ENCODE data around the gene ARGFX. TPM values are rescaled to one million over a fixed set of nuclear protein-coding genes. Genes with fewer than 3 reads are reported as not detected.

ARGFX gene
- total RNA-seq, 1 donor from 2014 or later, result not detected

- Histone ChIP-seq H3K36me3 (no peaks in the 10 kb centered on the region), H3K4me2 (no peak overlapping the region), H3K4me3 (no peak overlapping the region), H3K9ac (no peak overlapping the region), H3K4me1 (no peaks in the 10 kb centered on the region), H3K9me3 (ENCODE audit: low read depth) (no peaks in the 10 kb centered on the region), H3F3A (ENCODE audit: low read depth) (no peaks in the 10 kb centered on the region), H2AFZ (replicated peaks) (no peak overlapping the region), H3K27ac (no peak overlapping the region), H4K20me1 (ENCODE audit: low read depth) (no peaks in the 10 kb centered on the region), H3K79me2 (ENCODE audit: low read depth) (no peaks in the 10 kb centered on the region), H3K27me3 (no peaks in the 10 kb centered on the region)
- no peaks in the 10 kb centered on the region for H3K9me3 Mint-ChIP-seq
- DNase-seq (ENCODE audit: low spot score), result no peak
- peaks cover 4% of the 10 kb centered on the region for H3K27me3 Mint-ChIP-seq (ENCODE audit: insufficient read depth, low read depth)
- H3K4me3 Mint-ChIP-seq, result no peak overlapping the region
- H3K36me3 Mint-ChIP-seq, result no peaks in the 10 kb centered on the region
- H3K27ac Mint-ChIP-seq, result no peak overlapping the region
- H3K4me1 Mint-ChIP-seq, result no peaks in the 10 kb centered on the region
- TF ChIP-seq EZH2phosphoT487 (IDR thresholded peaks at IDR 0.05), result no peak
- no peak for TF ChIP-seq CTCF (IDR thresholded peaks at IDR 0.05)
- no peak for TF ChIP-seq EZH2 (IDR thresholded peaks at IDR 0.05)
Observed at GRCh38 chr3:121552797-121553196, 15.0 kb upstream of the ARGFX start.

GRCh38 chr3:121557426-121557934 lies 10.3 kb upstream of the ARGFX start:
- DNase-seq (ENCODE audit: low spot score), result no peak
- Mint-ChIP-seq H3K4me3 (no peak overlapping the region), H3K4me1 (peaks cover 5% of the 10 kb centered on the region), H3K36me3 (no peaks in the 10 kb centered on the region), H3K27me3 (ENCODE audit: insufficient read depth, low read depth) (peaks cover 2% of the 10 kb centered on the region), H3K27ac (no peak overlapping the region), H3K9me3 (no peaks in the 10 kb centered on the region)
- Histone ChIP-seq H3K4me3 (no peak overlapping the region), H3K27ac (no peak overlapping the region), H2AFZ (replicated peaks) (no peak overlapping the region), H3K4me2 (no peak overlapping the region), H3K9ac (no peak overlapping the region), H3K36me3 (no peaks in the 10 kb centered on the region), H3K9me3 (ENCODE audit: low read depth) (no peaks in the 10 kb centered on the region), H3K79me2 (ENCODE audit: low read depth) (no peaks in the 10 kb centered on the region), H4K20me1 (ENCODE audit: low read depth) (no peaks in the 10 kb centered on the region), H3F3A (ENCODE audit: low read depth) (no peaks in the 10 kb centered on the region), H3K27me3 (no peaks in the 10 kb centered on the region), H3K4me1 (no peaks in the 10 kb centered on the region)
- TF ChIP-seq EZH2phosphoT487 (IDR thresholded peaks at IDR 0.05) (no peak), CTCF (IDR thresholded peaks at IDR 0.05) (no peak), EZH2 (IDR thresholded peaks at IDR 0.05) (no peak)

- H3K9me3 ChIP-seq (ENCODE audit: low read depth), result no peaks in the 10 kb centered on the region
- peaks cover 3% of the 10 kb centered on the region for H3K27me3 Mint-ChIP-seq (ENCODE audit: insufficient read depth, low read depth)
- peaks cover 5% of the 10 kb centered on the region for H3K4me1 Mint-ChIP-seq
- no peak overlapping the region for H3K4me3 ChIP-seq
- no peak overlapping the region for H3K27ac Mint-ChIP-seq
- H3K4me1 ChIP-seq, result no peaks in the 10 kb centered on the region
- no peak overlapping the region for H3K27ac ChIP-seq
- no peak overlapping the region for H3K9ac ChIP-seq
- peak overlapping the region; percentile 93 for H2AFZ ChIP-seq (replicated peaks)
- no peak for TF ChIP-seq EZH2phosphoT487 (IDR thresholded peaks at IDR 0.05)
- no peak for TF ChIP-seq EZH2 (IDR thresholded peaks at IDR 0.05)
- TF ChIP-seq CTCF (IDR thresholded peaks at IDR 0.05), result no peak
- no peak overlapping the region for H3K4me3 Mint-ChIP-seq
- no peaks in the 10 kb centered on the region for H3K36me3 Mint-ChIP-seq
- H3K4me2 ChIP-seq, result no peak overlapping the region
- no peaks in the 10 kb centered on the region for H3K36me3 ChIP-seq
- no peaks in the 10 kb centered on the region for H3F3A ChIP-seq (ENCODE audit: low read depth)
- H3K79me2 ChIP-seq (ENCODE audit: low read depth), result no peaks in the 10 kb centered on the region
- no peaks in the 10 kb centered on the region for H3K9me3 Mint-ChIP-seq
- no peaks in the 10 kb centered on the region for H4K20me1 ChIP-seq (ENCODE audit: low read depth)
- no peak for DNase-seq (ENCODE audit: low spot score)
- H3K27me3 ChIP-seq, result no peaks in the 10 kb centered on the region
Observed at GRCh38 chr3:121562148-121562547, 5.6 kb upstream of the ARGFX start.

Data from neural progenitor cell (in vitro differentiated cells).